Kidney epithelial cell (primary cell): Measurements from ENCODE around the gene KCNK5. TPM values are rescaled to one million over a fixed set of nuclear protein-coding genes. Genes with fewer than 3 reads are reported as not detected.

Experiments used
- DNase-seq: peaks from one replicate; pipeline ENCODE4 v3.0.0-alpha.2; 2010; ENCODE audit warnings: low read depth
- H3K27me3 ChIP-seq: 2 replicates; pipeline ENCODE4 v1.6.0; 2011; ENCODE audit warnings: low read length; ENCODE audit not compliant: control insufficient read depth, insufficient read depth
- H3K36me3 ChIP-seq: 2 replicates; pipeline ENCODE4 v1.5.1; 2011; ENCODE audit warnings: low read length; ENCODE audit not compliant: control insufficient read depth, insufficient read depth
- H3K4me3 ChIP-seq: 2 replicates; pipeline ENCODE4 v1.5.1; 2011; ENCODE audit warnings: low read depth, mild to moderate bottlenecking, control low read depth, low read length
- total RNA-seq: library from RNA; depleted of rRNA; stranded (reverse); fragments of >200 nt; gene quantifications from 2 replicates; pipeline ENCODE4 v1.2.3, GENCODE V29; 2015
- TF ChIP-seq, protein P1 (sequence below): IDR thresholded peaks from 2 replicates; pipeline ENCODE4 v1.5.1; 2011; ENCODE audit warnings: mild to moderate bottlenecking, moderate library complexity, low read length, control low read depth, inconsistent platforms; ENCODE audit not compliant: insufficient read depth, poor library complexity, severe bottlenecking

The KCNK5 gene
- total RNA-seq, 1 donor from 2014 or later: 2.3 TPM

DNA sequence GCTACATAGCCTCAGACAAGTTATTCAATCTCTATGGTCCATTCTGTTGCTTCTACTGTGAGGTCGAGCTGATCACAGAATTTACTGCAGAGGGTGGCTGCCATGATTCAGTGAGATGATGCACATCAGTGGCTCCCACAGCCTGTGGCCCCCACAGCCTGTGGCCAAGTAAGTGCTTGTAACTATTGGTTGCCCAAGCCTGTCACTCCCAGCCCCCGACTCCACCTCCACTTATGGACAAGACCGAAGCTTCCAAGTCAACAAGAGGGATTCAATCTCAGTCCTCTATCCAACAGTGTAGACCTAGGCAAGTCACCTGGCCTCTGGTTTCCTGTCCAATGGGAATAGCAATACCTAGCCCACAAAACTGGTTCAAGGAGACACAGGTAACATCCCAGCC is 8.2 kb downstream of the KCNK5 start:
- Histone ChIP-seq H3K27me3 (no peaks in the 10 kb centered on the region), H3K4me3 (no peak overlapping the region), H3K36me3 (no peaks in the 10 kb centered on the region)
- no peak for DNase-seq
- TF ChIP-seq, protein P1, sequence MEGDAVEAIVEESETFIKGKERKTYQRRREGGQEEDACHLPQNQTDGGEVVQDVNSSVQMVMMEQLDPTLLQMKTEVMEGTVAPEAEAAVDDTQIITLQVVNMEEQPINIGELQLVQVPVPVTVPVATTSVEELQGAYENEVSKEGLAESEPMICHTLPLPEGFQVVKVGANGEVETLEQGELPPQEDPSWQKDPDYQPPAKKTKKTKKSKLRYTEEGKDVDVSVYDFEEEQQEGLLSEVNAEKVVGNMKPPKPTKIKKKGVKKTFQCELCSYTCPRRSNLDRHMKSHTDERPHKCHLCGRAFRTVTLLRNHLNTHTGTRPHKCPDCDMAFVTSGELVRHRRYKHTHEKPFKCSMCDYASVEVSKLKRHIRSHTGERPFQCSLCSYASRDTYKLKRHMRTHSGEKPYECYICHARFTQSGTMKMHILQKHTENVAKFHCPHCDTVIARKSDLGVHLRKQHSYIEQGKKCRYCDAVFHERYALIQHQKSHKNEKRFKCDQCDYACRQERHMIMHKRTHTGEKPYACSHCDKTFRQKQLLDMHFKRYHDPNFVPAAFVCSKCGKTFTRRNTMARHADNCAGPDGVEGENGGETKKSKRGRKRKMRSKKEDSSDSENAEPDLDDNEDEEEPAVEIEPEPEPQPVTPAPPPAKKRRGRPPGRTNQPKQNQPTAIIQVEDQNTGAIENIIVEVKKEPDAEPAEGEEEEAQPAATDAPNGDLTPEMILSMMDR: no peak

DNA sequence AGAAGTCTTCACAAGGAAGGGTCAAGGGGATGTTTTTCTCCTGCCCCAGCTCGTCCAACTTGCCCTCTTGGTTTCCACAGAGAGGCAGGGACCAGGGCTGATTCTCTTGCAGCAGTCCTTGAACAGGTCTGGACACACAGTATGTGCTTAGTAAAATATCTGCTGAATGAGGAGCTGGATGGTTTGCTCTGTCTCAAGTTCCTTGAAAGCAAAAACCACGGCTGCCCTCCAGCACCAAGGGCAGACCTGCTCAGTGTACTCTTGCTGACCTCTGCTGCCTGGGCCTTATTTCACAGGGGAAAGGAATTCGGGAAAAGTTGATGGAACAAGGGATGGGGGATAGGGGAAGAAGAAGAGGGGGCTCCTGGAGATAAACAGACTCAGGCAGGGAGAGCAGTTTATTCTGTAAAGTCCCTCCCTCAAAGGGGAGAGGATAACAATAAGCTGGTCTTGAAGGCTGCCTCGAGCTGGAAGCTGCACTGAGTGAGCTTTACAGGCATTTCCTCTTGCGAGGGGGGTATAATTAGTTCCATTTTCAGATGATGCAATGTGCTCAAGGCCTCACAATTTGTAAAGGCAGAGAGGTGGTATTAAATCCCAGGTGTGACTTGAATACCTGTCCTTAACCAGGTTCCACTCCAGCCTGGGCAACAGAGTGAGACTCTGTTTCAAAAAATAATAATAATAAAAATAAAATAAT is 10.3 kb downstream of the KCNK5 start:
- TF ChIP-seq, protein P1: no peak
- DNase-seq: no peak
- Histone ChIP-seq H3K4me3 (no peak overlapping the region), H3K27me3 (no peaks in the 10 kb centered on the region), H3K36me3 (no peaks in the 10 kb centered on the region)

DNA sequence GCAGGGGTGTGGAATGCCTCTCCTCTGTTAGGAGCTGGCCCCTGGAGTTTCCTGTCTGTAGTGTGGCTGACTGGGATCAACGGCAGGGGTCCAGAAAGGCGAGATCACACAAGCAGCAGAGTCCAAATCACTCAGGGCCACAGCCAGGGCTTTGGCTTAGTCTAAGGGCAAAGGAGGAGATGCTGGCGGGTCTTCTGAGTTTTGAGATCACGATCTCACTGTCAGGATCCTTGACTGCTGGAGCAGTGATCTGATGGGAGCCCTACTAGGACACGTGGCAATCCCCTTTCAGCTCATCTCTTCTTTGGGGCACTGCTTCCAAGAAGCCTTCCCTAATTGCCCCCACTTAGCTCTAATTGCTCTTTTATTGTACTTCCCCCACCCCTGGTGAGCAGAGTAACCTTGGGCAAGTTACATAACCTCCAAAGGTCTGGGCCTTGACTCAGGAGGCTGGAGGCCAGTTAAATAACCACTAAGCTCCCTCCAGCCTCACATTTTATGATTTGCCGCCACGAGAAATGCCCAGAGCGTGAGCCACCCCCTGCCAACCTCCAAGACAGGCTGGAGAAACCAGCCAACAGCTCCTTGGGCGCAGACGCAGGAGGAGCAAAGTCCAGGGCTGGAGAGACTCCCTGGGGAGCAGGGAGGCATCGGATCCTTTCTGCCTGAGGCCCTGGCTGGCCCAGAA is 12.0 kb downstream of the KCNK5 start:
- DNase-seq: no peak
- H3K36me3 ChIP-seq: no peaks in the 10 kb centered on the region
- H3K27me3 ChIP-seq: no peaks in the 10 kb centered on the region
- TF ChIP-seq, protein P1: no peak
- H3K4me3 ChIP-seq: no peak overlapping the region

DNA sequence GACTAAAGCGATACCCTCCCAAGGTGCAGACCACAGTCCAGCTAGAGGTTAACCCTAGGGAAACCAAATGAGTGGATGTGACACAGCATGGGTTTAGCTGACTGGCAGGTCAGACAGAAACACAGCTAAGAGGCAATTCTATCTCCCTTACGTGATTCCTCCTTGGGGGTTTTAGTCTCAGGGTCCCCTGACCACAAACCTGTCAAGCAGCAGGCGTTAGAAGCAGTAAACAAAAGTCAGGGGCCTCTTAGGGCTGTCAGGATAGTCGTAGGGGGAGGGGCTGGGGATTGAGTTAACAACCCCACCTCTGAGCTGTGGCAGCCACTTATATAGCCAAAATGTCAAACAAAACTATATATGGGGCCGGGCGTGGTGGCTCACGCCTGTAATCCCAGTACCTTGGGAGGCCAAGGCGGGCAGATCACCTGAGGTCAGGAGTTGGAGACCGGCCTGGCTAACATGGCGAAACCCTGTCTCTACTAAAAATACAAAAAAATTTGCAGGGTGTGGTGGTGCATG is 13.6 kb downstream of the KCNK5 start:
- Histone ChIP-seq H3K36me3 (no peaks in the 10 kb centered on the region), H3K27me3 (no peaks in the 10 kb centered on the region), H3K4me3 (no peak overlapping the region)
- no peak for DNase-seq
- TF ChIP-seq, protein P1: no peak

DNA sequence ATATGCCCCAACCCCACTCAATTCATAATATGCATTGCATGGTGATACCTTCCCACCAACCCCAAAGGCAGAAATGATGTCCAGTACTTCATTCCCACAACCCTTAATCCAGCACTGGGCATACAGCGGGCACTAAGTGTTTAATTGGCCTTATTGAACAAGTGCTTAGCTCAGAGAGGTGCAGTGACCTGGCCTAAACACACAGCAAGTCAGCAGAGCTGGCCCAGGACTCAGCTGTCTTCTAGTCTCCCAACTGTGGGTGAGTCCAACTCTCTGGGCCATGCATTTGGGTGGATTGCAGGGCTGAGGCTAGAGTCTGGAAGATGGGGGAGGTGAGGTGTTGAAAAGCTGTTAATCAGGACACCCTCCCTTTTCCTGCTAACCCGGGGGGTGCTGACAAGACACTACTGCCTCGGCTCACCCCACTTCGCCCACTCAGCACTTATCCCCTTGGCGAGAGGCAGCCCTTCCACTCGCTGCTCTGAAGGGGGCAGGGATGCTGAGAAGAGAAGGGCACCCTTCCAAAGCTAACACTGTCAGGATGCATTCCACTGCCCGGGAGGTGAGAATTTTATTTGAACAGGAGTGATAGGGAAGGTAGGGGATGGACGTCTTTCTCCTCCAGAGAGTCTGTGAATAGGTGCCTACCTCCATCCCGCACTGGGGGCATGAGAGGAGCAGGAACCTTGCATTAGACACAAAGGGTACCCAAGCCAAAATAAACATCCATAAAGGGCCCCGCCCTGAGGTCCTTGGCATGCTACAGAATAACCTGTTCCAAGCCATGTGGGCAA is 14.2 kb downstream of the KCNK5 start:
- TF ChIP-seq, protein P1: no peak
- Histone ChIP-seq H3K4me3 (no peak overlapping the region), H3K27me3 (no peaks in the 10 kb centered on the region), H3K36me3 (no peaks in the 10 kb centered on the region)
- DNase-seq: no peak
